H9 (cell line): ENCODE data around the gene UBE3B. TPM values are rescaled to one million over a fixed set of nuclear protein-coding genes. Genes with fewer than 3 reads are reported as not detected.

Experiments used
- DNase-seq: peaks from one replicate; pipeline ENCODE4 v3.0.0-alpha.2; 2017
- H2AFZ ChIP-seq: one replicate; pipeline ENCODE4 v1.6.1; 2013; ENCODE audit warnings: mild to moderate bottlenecking, low read length, control low read depth, moderate library complexity
- H2AK5ac ChIP-seq: 2 replicates; pipeline ENCODE4 v1.6.1; 2013; ENCODE audit warnings: low read length, control low read depth, mixed read lengths; ENCODE audit not compliant: insufficient read length
- H2BK120ac ChIP-seq: one replicate; pipeline ENCODE4 v1.6.1; 2013; ENCODE audit warnings: low read depth, mild to moderate bottlenecking, low read length, control low read depth, inconsistent platforms; ENCODE audit not compliant: poor library complexity, severe bottlenecking
- H2BK12ac ChIP-seq: 2 replicates; pipeline ENCODE4 v1.6.1; 2013; ENCODE audit warnings: low read length, control low read depth, mixed read lengths, low read depth; ENCODE audit not compliant: insufficient read length
- H2BK15ac ChIP-seq: 2 replicates; pipeline ENCODE4 v1.6.1; 2013; ENCODE audit warnings: low read depth, low read length, control low read depth
- H2BK20ac ChIP-seq: one replicate; pipeline ENCODE4 v1.6.1; 2013; ENCODE audit warnings: low read depth, mild to moderate bottlenecking, low read length, control low read depth, inconsistent platforms; ENCODE audit not compliant: poor library complexity, severe bottlenecking
- H2BK5ac ChIP-seq: 2 replicates; pipeline ENCODE4 v1.6.1; 2013; ENCODE audit warnings: low read length, control low read depth, mixed read lengths; ENCODE audit not compliant: insufficient read length
- H3K14ac ChIP-seq: 2 replicates; pipeline ENCODE4 v1.6.1; 2013; ENCODE audit warnings: low read length, control low read depth; ENCODE audit not compliant: insufficient read depth
- H3K18ac ChIP-seq: 2 replicates; pipeline ENCODE4 v1.6.1; 2013; ENCODE audit warnings: low read depth, mild to moderate bottlenecking, mixed read lengths, low read length, control low read depth; ENCODE audit not compliant: insufficient read length
- H3K23ac ChIP-seq: 2 replicates; pipeline ENCODE4 v1.6.1; 2013; ENCODE audit warnings: low read length, control low read depth, mixed read lengths, low read depth; ENCODE audit not compliant: insufficient read length
- H3K23me2 ChIP-seq: 2 replicates; pipeline ENCODE4 v1.6.1; 2013; ENCODE audit warnings: low read depth, mild to moderate bottlenecking, mixed read lengths, low read length, control low read depth; ENCODE audit not compliant: insufficient read length, poor library complexity, severe bottlenecking
- H3K27ac ChIP-seq: 2 replicates; pipeline ENCODE4 v1.5.1; 2013; ENCODE audit warnings: low read length, control low read depth, mixed read lengths, low read depth; ENCODE audit not compliant: insufficient read length
- H3K27me3 ChIP-seq: 2 replicates; pipeline ENCODE4 v1.6.1; 2013; ENCODE audit warnings: low read length, control low read depth, inconsistent platforms; ENCODE audit not compliant: insufficient read depth
- H3K4ac ChIP-seq: 2 replicates; pipeline ENCODE4 v1.6.1; 2013; ENCODE audit warnings: low read depth, mild to moderate bottlenecking, control low read depth, inconsistent platforms, low read length, moderate library complexity
- H3K4me1 ChIP-seq: 2 replicates; pipeline ENCODE4 v1.6.1; 2013; ENCODE audit warnings: low read length, control low read depth, inconsistent platforms; ENCODE audit not compliant: insufficient read depth
- H3K4me2 ChIP-seq: 2 replicates; pipeline ENCODE4 v1.6.1; 2013; ENCODE audit warnings: low read length, control low read depth, mixed read lengths; ENCODE audit not compliant: insufficient read length, insufficient read depth
- H3K56ac ChIP-seq: 2 replicates; pipeline ENCODE4 v1.6.1; 2013; ENCODE audit warnings: low read depth, mild to moderate bottlenecking, mixed read lengths, low read length, control low read depth; ENCODE audit not compliant: insufficient read length
- H3K79me1 ChIP-seq: 2 replicates; pipeline ENCODE4 v1.6.1; 2013; ENCODE audit warnings: low read depth, mild to moderate bottlenecking, moderate library complexity, low read length, control low read depth, inconsistent platforms; ENCODE audit not compliant: insufficient read depth, poor library complexity, severe bottlenecking
- H3K79me2 ChIP-seq: 2 replicates; pipeline ENCODE4 v1.6.1; 2013; ENCODE audit warnings: low read length, control low read depth, inconsistent platforms; ENCODE audit not compliant: insufficient read depth
- H3K9ac ChIP-seq: 2 replicates; pipeline ENCODE4 v1.6.1; 2013; ENCODE audit warnings: low read length, control low read depth, mixed read lengths; ENCODE audit not compliant: insufficient read length; ENCODE audit errors: extremely low read depth
- H3K9me3 ChIP-seq: one replicate; pipeline ENCODE4 v1.6.1; 2013; ENCODE audit warnings: low read depth, low read length, inconsistent platforms; ENCODE audit not compliant: control insufficient read depth
- H3T11ph ChIP-seq: one replicate; pipeline ENCODE4 v1.6.1; 2013; ENCODE audit warnings: mild to moderate bottlenecking, low read length, control low read depth, inconsistent platforms
- H4K20me1 ChIP-seq: one replicate; pipeline ENCODE4 v1.6.1; 2013; ENCODE audit not compliant: control insufficient read depth, insufficient read length, insufficient read depth
- H4K5ac ChIP-seq: 2 replicates; pipeline ENCODE4 v1.6.1; 2013; ENCODE audit warnings: low read depth, mild to moderate bottlenecking, mixed read lengths, low read length, control low read depth; ENCODE audit not compliant: insufficient read length
- H4K8ac ChIP-seq: replicated peaks from 2 replicates; pipeline ENCODE4 v1.6.1; 2013; ENCODE audit warnings: low read length, control low read depth, mixed read lengths, low read depth; ENCODE audit not compliant: insufficient read length
- H4K91ac ChIP-seq: 2 replicates; pipeline ENCODE4 v1.6.1; 2013; ENCODE audit warnings: low read depth, mild to moderate bottlenecking, moderate library complexity, mixed read lengths, low read length, control low read depth; ENCODE audit not compliant: insufficient read length
- H3K27ac Mint-ChIP-seq, 3 experiments: 2 replicates in 2 of 3; 3 replicates in 1 of 3; pipeline ENCODE4 v1.8.0; 2020 to 2021; ENCODE audit warnings: mixed read lengths in 3 of 3, mild to moderate bottlenecking in 1 of 3, moderate library complexity in 1 of 3
- H3K27me3 Mint-ChIP-seq: 2 replicates; pipeline ENCODE4 v1.8.0; 2021; ENCODE audit warnings: low read depth, mild to moderate bottlenecking, moderate library complexity, mixed read lengths
- H3K36me3 Mint-ChIP-seq, 3 experiments: 2 replicates in 2 of 3; 3 replicates in 1 of 3; pipeline ENCODE4 v1.8.0; 2020 to 2021; ENCODE audit warnings: low read depth in 3 of 3, mixed read lengths in 3 of 3; ENCODE audit not compliant: insufficient read depth in 1 of 3
- H3K4me1 Mint-ChIP-seq, 2 experiments: 2 replicates each; pipeline ENCODE4 v1.8.0; 2020; ENCODE audit warnings: mixed read lengths in 2 of 2
- H3K4me3 Mint-ChIP-seq, 2 experiments: 2 replicates in 1 of 2; 3 replicates in 1 of 2; pipeline ENCODE4 v1.8.0; 2020 to 2021; ENCODE audit warnings: mild to moderate bottlenecking in 2 of 2, mixed read lengths in 2 of 2, moderate library complexity in 1 of 2
- H3K9me3 Mint-ChIP-seq, 2 experiments: 2 replicates in 1 of 2; 3 replicates in 1 of 2; pipeline ENCODE4 v1.8.0; 2020; ENCODE audit warnings: mild to moderate bottlenecking in 2 of 2, mixed read lengths in 2 of 2, moderate library complexity in 1 of 2
- CTCF ChIP-seq: fragments of 200-600 bp; sonication (generic); conservative IDR thresholded peaks from 3 replicates; pipeline ENCODE4 v1.8.0; 2021; ENCODE audit warnings: antibody characterized with exemption, mild to moderate bottlenecking
- WGBS: extraction: QIAGEN DNeasy Blood & Tissue Kit; methylation state at CpG from one replicate; pipeline ENCODE4 v1.1.7; 2013; ENCODE audit warnings: missing lambda C conversion rate, low lambda C conversion rate, mixed read lengths; ENCODE audit not compliant: insufficient read length; ENCODE audit errors: extremely low coverage; 5-methylcytosine and 5-hydroxymethylcytosine counted together
- total RNA-seq: library from RNA; stranded (reverse); gene quantifications from 2 replicates; pipeline ENCODE4 v1.2.1, GENCODE V29; 2021

UBE3B gene
- total RNA-seq, 1 experiment from 2014 or later: 24.2 TPM

DNA sequence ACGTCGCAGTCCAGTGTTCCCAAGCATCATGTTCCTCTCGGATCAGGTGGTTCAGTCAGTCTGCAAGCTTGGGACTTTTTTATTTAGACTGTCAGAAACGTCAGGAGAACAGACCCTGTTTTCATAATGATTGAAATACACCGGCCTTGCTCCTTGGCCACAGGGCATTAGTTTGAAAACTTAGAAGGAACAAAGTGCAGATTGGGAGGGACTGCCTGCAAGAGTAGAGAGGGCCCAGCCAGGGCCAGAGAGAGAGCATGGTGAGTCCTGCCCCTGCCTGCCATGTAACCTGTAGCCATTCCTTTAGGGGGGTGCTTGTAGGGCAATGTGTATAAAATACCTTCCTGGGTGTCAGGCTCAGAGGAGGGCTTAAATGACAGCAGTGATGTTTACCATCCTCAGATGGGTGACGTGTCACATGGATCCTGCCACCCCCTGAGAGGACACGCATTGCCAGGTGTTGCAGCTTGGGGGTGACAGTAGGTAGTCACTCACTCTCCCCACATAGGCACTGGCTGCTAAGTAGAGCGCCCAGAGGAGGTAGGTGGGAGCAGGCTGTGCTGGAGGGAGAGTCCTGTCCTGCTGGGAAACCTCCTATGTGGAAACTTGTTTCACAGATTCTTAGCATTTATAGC lies 50.2 kb downstream of the UBE3B start:
- H2BK20ac ChIP-seq: no peak overlapping the region
- H3K79me2 ChIP-seq: no peaks in the 10 kb centered on the region
- H2BK15ac ChIP-seq: no peak overlapping the region
- H3K27me3 ChIP-seq: no peaks in the 10 kb centered on the region
- no peak overlapping the region for H3K27ac ChIP-seq
- no peak overlapping the region for H3K14ac ChIP-seq
- no peak overlapping the region for H4K5ac ChIP-seq
- no peak overlapping the region for H3K4ac ChIP-seq
- no peaks in the 10 kb centered on the region for H3K79me1 ChIP-seq
- Mint-ChIP-seq H3K27ac (peak overlapping the region in 2 of 3 experiments; percentile 66 to 88; a peak in 4 of 7 replicates), H3K4me3 (no peak overlapping the region), H3K9me3 (no peaks in the 10 kb centered on the region), H3K27me3 (no peaks in the 10 kb centered on the region), H3K36me3 (peaks cover 4 to 24% (median 23%) of the 10 kb centered on the region in 3 experiments; a peak in 6 of 7 replicates), H3K4me1 (peaks cover 20 to 54% of the 10 kb centered on the region in 2 experiments)
- no peak overlapping the region for H3K9ac ChIP-seq
- H3T11ph ChIP-seq: no peak overlapping the region
- H2BK12ac ChIP-seq: no peak overlapping the region
- H4K8ac ChIP-seq: no peak overlapping the region
- 0 out of 2 replicates have a peak, but pooled peaks cover 4% of the 10 kb centered on the region for H3K4me1 ChIP-seq
- no CpG with 5 or more reads among the region's 8 CpGs for WGBS
- H4K20me1 ChIP-seq: no peaks in the 10 kb centered on the region
- H3K23ac ChIP-seq: no peak overlapping the region
- H3K23me2 ChIP-seq: no peaks in the 10 kb centered on the region
- no peak overlapping the region for H4K91ac ChIP-seq
- H2BK5ac ChIP-seq: no peak overlapping the region
- no peak overlapping the region for H3K18ac ChIP-seq
- no peak overlapping the region for H2BK120ac ChIP-seq
- no peak overlapping the region for H2AFZ ChIP-seq
- TF ChIP-seq CTCF: no peak
- H3K9me3 ChIP-seq: no peaks in the 10 kb centered on the region
- H2AK5ac ChIP-seq: no peak overlapping the region
- H3K4me2 ChIP-seq: no peak overlapping the region
- DNase-seq: no peak
- H3K56ac ChIP-seq: no peak overlapping the region
